HCT116 (cell line): Measurements from ENCODE around the gene THRAP3. TPM values are rescaled to one million over a fixed set of nuclear protein-coding genes. Genes with fewer than 3 reads are reported as not detected.

Experiments
- ATAC-seq: fragments of 200-7000 bp; cut with Tn5 transposase; 2 replicates; pipeline ENCODE4 v1.9.1; 2020; ENCODE audit warnings: mild to moderate bottlenecking, moderate library complexity
- BruUV-seq: library from RNA; stranded (reverse); fragments of 400-500 nt; replicated peaks from 2 replicates; lab custom pipeline; 2021; lab: Mats Ljungman, UMichigan
- CTCF ChIA-PET: fragments of 300-600 bp; sonication (Branson Sonifier 250); formaldehyde crosslinking; loops from one replicate; lab custom pipeline; 2021; ENCODE audit warnings: antibody characterized with exemption; lab: Charles Lee
- POLR2A ChIA-PET: fragments of 300-600, 350-600 bp; sonication (Branson Sonifier 250); formaldehyde crosslinking; loops from one replicate; lab custom pipeline; 2021; ENCODE audit warnings: antibody characterized with exemption; lab: Charles Lee
- RAD21 ChIA-PET, 2 experiments: fragments of 300-600 bp; sonication (Branson Sonifier 250); formaldehyde crosslinking; loops; one replicate each; lab custom pipeline; 2023; ENCODE audit warnings: low total read pairs in 2 of 2; ENCODE audit not compliant: uncharacterized antibody in 2 of 2, unreplicated experiment in 2 of 2, low non-redundant PET in 1 of 2; lab: Charles Lee
- DNase-seq: peaks from one replicate; pipeline ENCODE4 v3.0.0-alpha.2; 2010; ENCODE audit warnings: low read depth, low spot score
- H2AFZ ChIP-seq: fragments of 200-600 bp; shearing (Covaris generic), sonication (generic); 2 replicates; pipeline ENCODE4 v1.6.1; 2017; ENCODE audit warnings: low read depth, mixed run types, mixed read lengths, antibody characterized with exemption, low read length; ENCODE audit not compliant: poor library complexity, severe bottlenecking
- H3K27ac ChIP-seq: 2 replicates; pipeline ENCODE4 v1.5.1; 2012; ENCODE audit warnings: low read depth, low read length
- H3K27me3 ChIP-seq: fragments of 200-600 bp; sonication (generic); 2 replicates; pipeline ENCODE4 v1.6.1; 2016; ENCODE audit warnings: mixed run types, low read length, mixed read lengths; ENCODE audit not compliant: insufficient read depth
- H3K36me3 ChIP-seq, 2 experiments: fragments of 200-500 bp in 1 of 2; fragments of 200-600 bp in 1 of 2; sonication (Bioruptor generic) in 1 of 2; sonication (generic) in 1 of 2; 2 replicates each; pipeline versions ENCODE4 v1.5.1 to v1.6.1; 2014 to 2016; ENCODE audit warnings: low read length in 2 of 2, inconsistent platforms in 1 of 2, mixed read lengths in 1 of 2, mixed run types in 1 of 2; ENCODE audit not compliant: insufficient read depth in 2 of 2, control insufficient read depth in 1 of 2
- H3K4me1 ChIP-seq, 2 experiments: fragments of 200-600 bp in 1 of 2; sonication (generic) in 1 of 2; 2 replicates each; pipeline versions ENCODE4 v1.5.1 to v1.6.1; 2012 to 2017; ENCODE audit warnings: low read length in 2 of 2, inconsistent platforms in 1 of 2, mild to moderate bottlenecking in 1 of 2, mixed read lengths in 1 of 2, mixed run types in 1 of 2, moderate library complexity in 1 of 2; ENCODE audit not compliant: insufficient read depth in 2 of 2, control insufficient read depth in 1 of 2
- H3K4me2 ChIP-seq: fragments of 200-600 bp; sonication (generic); 2 replicates; pipeline ENCODE4 v1.6.1; 2017; ENCODE audit warnings: mixed run types, low read length, mixed read lengths
- H3K4me3 ChIP-seq, 2 experiments: fragments of 200-600 bp in 1 of 2; sonication (generic) in 1 of 2; replicated peaks in 1 of 2; 2 replicates each; pipeline ENCODE4 v1.5.1; 2011 to 2016; ENCODE audit warnings: low read length in 2 of 2, control low read depth in 1 of 2, low read depth in 1 of 2, mild to moderate bottlenecking in 1 of 2, mixed read lengths in 1 of 2, mixed run types in 1 of 2
- H3K79me2 ChIP-seq: fragments of 200-600 bp; sonication (generic); 2 replicates; pipeline ENCODE4 v1.6.1; 2017; ENCODE audit warnings: mild to moderate bottlenecking, mixed run types, low read length, moderate library complexity, mixed read lengths; ENCODE audit not compliant: insufficient read depth
- H3K9ac ChIP-seq: fragments of 200-600 bp; sonication (generic); 2 replicates; pipeline ENCODE4 v1.6.1; 2016; ENCODE audit warnings: low read length, mixed read lengths
- H3K9me2 ChIP-seq: fragments of 200-600 bp; sonication (generic), shearing (Covaris generic); 2 replicates; pipeline ENCODE4 v1.6.1; 2017; ENCODE audit warnings: mixed run types, mild to moderate bottlenecking, moderate library complexity; ENCODE audit not compliant: insufficient read depth
- H3K9me3 ChIP-seq, 2 experiments: fragments of 200-500 bp in 1 of 2; fragments of 200-600 bp in 1 of 2; sonication (Bioruptor generic) in 1 of 2; sonication (generic) in 1 of 2; 2 replicates each; pipeline ENCODE4 v1.6.1; 2014 to 2017; ENCODE audit warnings: low read length in 2 of 2, mixed read lengths in 2 of 2, inconsistent platforms in 1 of 2, low read depth in 1 of 2, mild to moderate bottlenecking in 1 of 2, mixed run types in 1 of 2, moderate library complexity in 1 of 2; ENCODE audit not compliant: control insufficient read depth in 1 of 2, insufficient read depth in 1 of 2
- H4K20me1 ChIP-seq: fragments of 200-600 bp; sonication (generic), shearing (Covaris generic); 2 replicates; pipeline ENCODE4 v1.6.1; 2017; ENCODE audit warnings: mixed run types, mild to moderate bottlenecking, moderate library complexity; ENCODE audit not compliant: insufficient read depth
- CBX3 ChIP-seq: IDR thresholded peaks from 2 replicates; pipeline ENCODE4 v1.6.1; 2012; ENCODE audit warnings: low read depth
- EGR1 ChIP-seq: IDR thresholded peaks from 2 replicates; pipeline ENCODE4 v1.6.1; 2012; ENCODE audit warnings: low read depth
- ELF1 ChIP-seq: IDR thresholded peaks from 2 replicates; pipeline ENCODE4 v1.6.1; 2012; ENCODE audit warnings: low read depth, borderline replicate concordance
- EZH2 ChIP-seq: fragments of 200-600 bp; sonication (generic); IDR thresholded peaks from 2 replicates; pipeline ENCODE4 v1.6.1; 2017; ENCODE audit warnings: antibody characterized with exemption, mixed run types
- EZH2phosphoT487 ChIP-seq: fragments of 200-600 bp; IDR thresholded peaks from 2 replicates; pipeline ENCODE4 v1.6.1; 2018; ENCODE audit warnings: antibody characterized with exemption, borderline replicate concordance
- FOSL1 ChIP-seq: IDR thresholded peaks from 2 replicates; pipeline ENCODE4 v1.6.1; 2012; ENCODE audit warnings: low read depth
- JUND ChIP-seq: IDR thresholded peaks from 2 replicates; pipeline ENCODE4 v1.6.1; 2012
- POLR2A ChIP-seq: IDR thresholded peaks from 2 replicates; pipeline ENCODE4 v1.7.0; 2011; ENCODE audit warnings: borderline replicate concordance; ENCODE audit not compliant: insufficient read depth, insufficient read length; ENCODE audit errors: extremely low read depth
- POLR2AphosphoS5 ChIP-seq: IDR thresholded peaks from 2 replicates; pipeline ENCODE4 v1.6.1; 2011; ENCODE audit warnings: mild to moderate bottlenecking, low read depth, low read length, moderate library complexity
- SP1 ChIP-seq: IDR thresholded peaks from 2 replicates; pipeline ENCODE4 v1.6.1; 2012; ENCODE audit warnings: low read depth
- SRF ChIP-seq: IDR thresholded peaks from 2 replicates; pipeline ENCODE4 v1.6.1; 2012; ENCODE audit warnings: low read depth
- TCF7L2 ChIP-seq: IDR thresholded peaks from 2 replicates; pipeline ENCODE4 v1.7.0; 2011; ENCODE audit warnings: borderline replicate concordance, inconsistent platforms; ENCODE audit not compliant: insufficient read depth, insufficient read length; ENCODE audit errors: extremely low read depth
- YY1 ChIP-seq: IDR thresholded peaks from 2 replicates; pipeline ENCODE4 v1.6.1; 2011; ENCODE audit warnings: low read length, low read depth, moderate library complexity, mild to moderate bottlenecking; ENCODE audit not compliant: insufficient replicate concordance; ENCODE audit errors: extremely low read depth
- ZFX ChIP-seq: fragments of 450-650 bp; IDR thresholded peaks from 2 replicates; pipeline ENCODE4 v1.6.1; 2017
- ZNF274 ChIP-seq: fragments of 200-500 bp; sonication (Bioruptor generic); IDR thresholded peaks from 2 replicates; pipeline ENCODE4 v1.6.1; 2014; ENCODE audit warnings: mild to moderate bottlenecking, low read depth, low read length, inconsistent platforms
- intact Hi-C: fragments of 100-400 bp; cut with micrococcal nuclease; formaldehyde crosslinking; loops from 2 replicates; pipeline ENCODE4 v1.10.0; 2022
- total RNA-seq: library from RNA; stranded (reverse); gene quantifications from one replicate; pipeline ENCODE4 v1.2.1, GENCODE V29; 2021; ENCODE audit not compliant: unreplicated experiment
- TF ChIP-seq, protein P1 (sequence below), 3 experiments: fragments of 200-600 bp in 1 of 3; sonication (generic) in 1 of 3; IDR thresholded peaks in 2 of 3; conservative IDR thresholded peaks in 1 of 3; 2 replicates each; pipeline ENCODE4 v1.5.1; 2012 to 2017; ENCODE audit warnings: low read depth in 2 of 3, low read length in 2 of 3, antibody characterized with exemption in 1 of 3, borderline replicate concordance in 1 of 3, control low read depth in 1 of 3, mild to moderate bottlenecking in 1 of 3, mixed read lengths in 1 of 3, mixed run types in 1 of 3, moderate library complexity in 1 of 3; ENCODE audit not compliant: insufficient read depth in 1 of 3
- TF ChIP-seq, protein P2 (sequence below): IDR thresholded peaks from 2 replicates; pipeline ENCODE4 v1.6.1; 2012; ENCODE audit warnings: low read depth
- TF ChIP-seq, protein P3 (sequence below): IDR thresholded peaks from 2 replicates; pipeline ENCODE4 v1.6.1; 2012
- TF ChIP-seq, protein P4 (sequence below): IDR thresholded peaks from 2 replicates; pipeline ENCODE4 v1.6.1; 2012

Gene THRAP3
- total RNA-seq, 1 experiment from 2014 or later = 144 TPM

DNA sequence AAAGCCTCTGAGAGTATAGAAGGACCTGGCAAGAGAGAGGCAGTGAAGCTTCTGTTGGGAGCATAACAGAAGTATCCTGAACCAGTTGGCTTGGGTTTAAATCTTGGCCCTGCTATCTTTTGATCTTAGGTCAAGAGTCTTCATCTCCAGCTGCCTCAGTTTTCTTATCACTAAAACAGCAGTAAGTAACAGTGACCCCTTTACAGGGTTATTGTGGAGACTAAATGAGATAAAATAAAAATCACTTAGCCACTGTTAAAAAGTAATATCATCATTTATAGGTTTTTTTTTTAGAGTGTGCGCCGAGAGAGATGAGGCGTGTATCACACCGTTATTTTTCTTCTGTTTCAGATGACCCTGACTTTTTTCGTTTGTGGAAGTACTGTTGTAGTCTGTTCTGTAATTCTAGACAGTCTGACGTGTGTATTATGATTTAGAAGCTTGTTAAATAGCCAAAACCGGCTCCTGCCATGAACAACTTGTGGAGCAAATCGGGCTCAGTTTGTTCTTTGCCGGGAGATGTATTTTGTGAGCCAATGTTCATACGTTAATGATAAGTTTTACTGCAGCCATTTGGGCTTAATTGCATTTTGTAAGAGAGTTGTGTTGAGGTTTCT is 1.1 kb downstream of the THRAP3 start:
- Histone ChIP-seq H3K4me2 (peak overlapping the region; percentile 88), H3K9ac (peak overlapping the region; percentile 92), H3K9me3 (no peaks in the 10 kb centered on the region), H3K79me2 (peaks cover 61% of the 10 kb centered on the region), H2AFZ (no peak overlapping the region), H3K36me3 (peaks cover 6 to 25% of the 10 kb centered on the region in 2 experiments; a peak in 2 of 4 replicates), H4K20me1 (peaks cover 17% of the 10 kb centered on the region; the same call in 1 of the 2 replicates), H3K27me3 (no peaks in the 10 kb centered on the region), H3K4me3 (peak overlapping the region; percentile 90 to 93), H3K4me1 (peaks cover 3 to 37% of the 10 kb centered on the region in 2 experiments; a peak in 3 of 4 replicates), H3K9me2 (no peaks in the 10 kb centered on the region), H3K27ac (peak overlapping the region; percentile 85)
- no peak for DNase-seq
- RAD21 ChIA-PET = interaction anchor here in 1 of 2 experiments (1.7 kb wide), 1 partner anchor 76 kb away, joined by 7 read pairs; the partner anchor contains the start of gene TRAPPC3
- TF ChIP-seq YY1 (no peak), POLR2AphosphoS5 (no peak), EGR1 (no peak), ZFX (no peak), EZH2phosphoT487 (no peak), ELF1 (no peak), ZNF274 (no peak), CBX3 (no peak), JUND (no peak), FOSL1 (no peak), TCF7L2 (no peak), SP1 (no peak), POLR2A (no peak), SRF (no peak), EZH2 (no peak)
- TF ChIP-seq, protein P1, sequence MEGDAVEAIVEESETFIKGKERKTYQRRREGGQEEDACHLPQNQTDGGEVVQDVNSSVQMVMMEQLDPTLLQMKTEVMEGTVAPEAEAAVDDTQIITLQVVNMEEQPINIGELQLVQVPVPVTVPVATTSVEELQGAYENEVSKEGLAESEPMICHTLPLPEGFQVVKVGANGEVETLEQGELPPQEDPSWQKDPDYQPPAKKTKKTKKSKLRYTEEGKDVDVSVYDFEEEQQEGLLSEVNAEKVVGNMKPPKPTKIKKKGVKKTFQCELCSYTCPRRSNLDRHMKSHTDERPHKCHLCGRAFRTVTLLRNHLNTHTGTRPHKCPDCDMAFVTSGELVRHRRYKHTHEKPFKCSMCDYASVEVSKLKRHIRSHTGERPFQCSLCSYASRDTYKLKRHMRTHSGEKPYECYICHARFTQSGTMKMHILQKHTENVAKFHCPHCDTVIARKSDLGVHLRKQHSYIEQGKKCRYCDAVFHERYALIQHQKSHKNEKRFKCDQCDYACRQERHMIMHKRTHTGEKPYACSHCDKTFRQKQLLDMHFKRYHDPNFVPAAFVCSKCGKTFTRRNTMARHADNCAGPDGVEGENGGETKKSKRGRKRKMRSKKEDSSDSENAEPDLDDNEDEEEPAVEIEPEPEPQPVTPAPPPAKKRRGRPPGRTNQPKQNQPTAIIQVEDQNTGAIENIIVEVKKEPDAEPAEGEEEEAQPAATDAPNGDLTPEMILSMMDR (IDR thresholded peaks at IDR 0.05 in 2 of 3, conservative IDR thresholded peaks at IDR 0.05 in 1 of 3; ENCODE audit: borderline replicate concordance in 1 of 3, insufficient read depth in 1 of 3, low read depth in 2 of 3, low read length in 2 of 3) = no peak
- TF ChIP-seq, protein P2, sequence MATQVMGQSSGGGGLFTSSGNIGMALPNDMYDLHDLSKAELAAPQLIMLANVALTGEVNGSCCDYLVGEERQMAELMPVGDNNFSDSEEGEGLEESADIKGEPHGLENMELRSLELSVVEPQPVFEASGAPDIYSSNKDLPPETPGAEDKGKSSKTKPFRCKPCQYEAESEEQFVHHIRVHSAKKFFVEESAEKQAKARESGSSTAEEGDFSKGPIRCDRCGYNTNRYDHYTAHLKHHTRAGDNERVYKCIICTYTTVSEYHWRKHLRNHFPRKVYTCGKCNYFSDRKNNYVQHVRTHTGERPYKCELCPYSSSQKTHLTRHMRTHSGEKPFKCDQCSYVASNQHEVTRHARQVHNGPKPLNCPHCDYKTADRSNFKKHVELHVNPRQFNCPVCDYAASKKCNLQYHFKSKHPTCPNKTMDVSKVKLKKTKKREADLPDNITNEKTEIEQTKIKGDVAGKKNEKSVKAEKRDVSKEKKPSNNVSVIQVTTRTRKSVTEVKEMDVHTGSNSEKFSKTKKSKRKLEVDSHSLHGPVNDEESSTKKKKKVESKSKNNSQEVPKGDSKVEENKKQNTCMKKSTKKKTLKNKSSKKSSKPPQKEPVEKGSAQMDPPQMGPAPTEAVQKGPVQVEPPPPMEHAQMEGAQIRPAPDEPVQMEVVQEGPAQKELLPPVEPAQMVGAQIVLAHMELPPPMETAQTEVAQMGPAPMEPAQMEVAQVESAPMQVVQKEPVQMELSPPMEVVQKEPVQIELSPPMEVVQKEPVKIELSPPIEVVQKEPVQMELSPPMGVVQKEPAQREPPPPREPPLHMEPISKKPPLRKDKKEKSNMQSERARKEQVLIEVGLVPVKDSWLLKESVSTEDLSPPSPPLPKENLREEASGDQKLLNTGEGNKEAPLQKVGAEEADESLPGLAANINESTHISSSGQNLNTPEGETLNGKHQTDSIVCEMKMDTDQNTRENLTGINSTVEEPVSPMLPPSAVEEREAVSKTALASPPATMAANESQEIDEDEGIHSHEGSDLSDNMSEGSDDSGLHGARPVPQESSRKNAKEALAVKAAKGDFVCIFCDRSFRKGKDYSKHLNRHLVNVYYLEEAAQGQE = no peak
- TF ChIP-seq, protein P3, sequence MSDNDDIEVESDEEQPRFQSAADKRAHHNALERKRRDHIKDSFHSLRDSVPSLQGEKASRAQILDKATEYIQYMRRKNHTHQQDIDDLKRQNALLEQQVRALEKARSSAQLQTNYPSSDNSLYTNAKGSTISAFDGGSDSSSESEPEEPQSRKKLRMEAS = no peak
- TF ChIP-seq, protein P4, sequence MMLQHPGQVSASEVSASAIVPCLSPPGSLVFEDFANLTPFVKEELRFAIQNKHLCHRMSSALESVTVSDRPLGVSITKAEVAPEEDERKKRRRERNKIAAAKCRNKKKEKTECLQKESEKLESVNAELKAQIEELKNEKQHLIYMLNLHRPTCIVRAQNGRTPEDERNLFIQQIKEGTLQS = no peak
- POLR2A ChIA-PET = interaction anchor here (1.5 kb wide), 1 partner anchor 9 kb away, joined by 3 read pairs; no protein-coding TSS in a partner anchor
- no peak for ATAC-seq
- no TSS peak for BruUV-seq
- CTCF ChIA-PET = interaction anchor here (3.6 kb wide), 1 partner anchor 76 kb away, joined by 14 read pairs; the partner anchor contains the start of gene TRAPPC3
- intact Hi-C loops = no loop called here
